PC-9 (cell line): ENCODE results near the gene SLC8A2. TPM values are rescaled to one million over a fixed set of nuclear protein-coding genes. Genes with fewer than 3 reads are reported as not detected.
"Not testable (repeated sequence)": the region's sequence is repeated elsewhere in the genome, so short reads cannot be mapped to it uniquely, and the experiment has no call there.

Source experiments
- BruUV-seq: library from RNA; stranded (reverse); fragments of 400-500 nt; replicated peaks from 2 replicates; lab custom pipeline; 2021; lab: Mats Ljungman, UMichigan
- CTCF ChIA-PET: fragments of 300-600 bp; sonication (Branson Sonifier 250); formaldehyde crosslinking; loops from one replicate; lab custom pipeline; 2022; ENCODE audit warnings: antibody characterized with exemption; lab: Charles Lee
- POLR2A ChIA-PET: fragments of 300-600 bp; sonication (Branson Sonifier 250); formaldehyde crosslinking; loops from one replicate; lab custom pipeline; 2022; ENCODE audit warnings: antibody characterized with exemption; ENCODE audit not compliant: unreplicated experiment; lab: Charles Lee
- DNase-seq, 2 experiments: peaks; one replicate each; pipeline versions ENCODE4 v3.0.0 to v3.0.0-alpha.2; 2015 to 2022; ENCODE audit warnings: mixed read lengths in 1 of 2
- H2AFZ ChIP-seq: fragments of 200-600 bp; sonication (generic); 2 replicates; pipeline ENCODE4 v1.8.1; 2017; ENCODE audit warnings: antibody characterized with exemption
- H3F3A ChIP-seq: fragments of 200-600 bp; sonication (generic); 2 replicates; pipeline ENCODE4 v1.8.1; 2017; ENCODE audit warnings: antibody characterized with exemption, mild to moderate bottlenecking, low read depth; ENCODE audit not compliant: insufficient read depth
- H3K27ac ChIP-seq: fragments of 200-600 bp; sonication (generic); 2 replicates; pipeline ENCODE4 v1.6.1; 2016; ENCODE audit warnings: mixed run types
- H3K27me3 ChIP-seq: fragments of 200-600 bp; sonication (generic); 2 replicates; pipeline ENCODE4 v1.6.1; 2016; ENCODE audit warnings: low read depth, mixed run types; ENCODE audit not compliant: insufficient read depth
- H3K36me3 ChIP-seq: fragments of 200-600 bp; sonication (generic); 2 replicates; pipeline ENCODE4 v1.6.1; 2016; ENCODE audit warnings: low read depth, mixed run types
- H3K4me1 ChIP-seq: fragments of 200-600 bp; sonication (generic); replicated peaks from 2 replicates; pipeline ENCODE4 v1.6.1; 2016; ENCODE audit warnings: mixed run types; ENCODE audit not compliant: insufficient read depth
- H3K4me2 ChIP-seq: fragments of 200-600 bp; sonication (generic); 2 replicates; pipeline ENCODE4 v1.6.1; 2017; ENCODE audit warnings: mixed run types
- H3K4me3 ChIP-seq: fragments of 200-600 bp; sonication (generic); 2 replicates; pipeline ENCODE4 v1.6.1; 2016; ENCODE audit warnings: mixed run types
- H3K79me2 ChIP-seq: fragments of 200-600 bp; sonication (generic); 2 replicates; pipeline ENCODE4 v1.6.1; 2017; ENCODE audit warnings: low read depth, mixed run types
- H3K9me2 ChIP-seq: fragments of 200-600 bp; sonication (generic); 2 replicates; pipeline ENCODE4 v1.8.1; 2017; ENCODE audit warnings: mild to moderate bottlenecking; ENCODE audit not compliant: insufficient read depth
- H3K9me3 ChIP-seq: fragments of 200-600 bp; sonication (generic); 2 replicates; pipeline ENCODE4 v1.8.1; 2016; ENCODE audit warnings: low read depth; ENCODE audit not compliant: insufficient read depth
- H4K20me1 ChIP-seq: fragments of 200-600 bp; sonication (generic); 2 replicates; pipeline ENCODE4 v1.8.1; 2017; ENCODE audit not compliant: insufficient read depth
- CTCF ChIP-seq: fragments of 200-600 bp; sonication (generic); conservative IDR thresholded peaks from 2 replicates; pipeline ENCODE4 v1.6.1; 2017; ENCODE audit warnings: mixed run types, antibody characterized with exemption, mild to moderate bottlenecking, moderate library complexity
- EZH2 ChIP-seq: fragments of 200-600 bp; sonication (generic); IDR thresholded peaks from 2 replicates; pipeline ENCODE4 v1.8.0; 2017; ENCODE audit warnings: antibody characterized with exemption, low read depth
- intact Hi-C: fragments of 100-400 bp; cut with micrococcal nuclease; formaldehyde crosslinking; loops from one replicate; pipeline ENCODE4 v1.10.0; 2022; ENCODE audit not compliant: unreplicated experiment
- total RNA-seq: library from RNA; stranded (reverse); gene quantifications from 2 replicates; pipeline ENCODE4 v1.2.3, GENCODE V29; 2021

The SLC8A2 gene
- total RNA-seq, 1 experiment from 2014 or later = not detected

- H2AFZ ChIP-seq, H3K4me2 ChIP-seq, CTCF ChIA-PET, H3K27ac ChIP-seq, H3K36me3 ChIP-seq, H4K20me1 ChIP-seq, H3K4me3 ChIP-seq, DNase-seq, H3K4me1 ChIP-seq, BruUV-seq, H3K9me2 ChIP-seq, H3K27me3 ChIP-seq, intact Hi-C loops, H3K9me3 ChIP-seq, H3K79me2 ChIP-seq: not testable (repeated sequence)
- POLR2A ChIA-PET = interaction anchor here (0.6 kb wide), 1 partner anchor 165 kb away, joined by 5 read pairs; no protein-coding TSS in a partner anchor
- H3F3A ChIP-seq = peaks cover 38% of the 10 kb centered on the region
Observed at GRCh38 chr19:47384533-47384932, 87.2 kb downstream of the SLC8A2 start.

GRCh38 chr19:47383890-47384289, 87.8 kb downstream of the SLC8A2 start:
- H3K36me3 ChIP-seq, DNase-seq, CTCF ChIA-PET, H3K9me3 ChIP-seq, H4K20me1 ChIP-seq, H3K4me1 ChIP-seq, H3K27ac ChIP-seq, intact Hi-C loops, H2AFZ ChIP-seq, BruUV-seq, H3K27me3 ChIP-seq, H3K9me2 ChIP-seq, H3K4me3 ChIP-seq, H3K79me2 ChIP-seq, H3K4me2 ChIP-seq, POLR2A ChIA-PET: not testable (repeated sequence)
- peaks cover 38% of the 10 kb centered on the region for H3F3A ChIP-seq

- Histone ChIP-seq H3K4me2 (no peak overlapping the region), H3K9me2 (no peaks in the 10 kb centered on the region), H3K27me3 (no peaks in the 10 kb centered on the region), H3K27ac (no peak overlapping the region), H4K20me1 (peaks cover 5% of the 10 kb centered on the region), H3K4me1 (no peaks in the 10 kb centered on the region), H2AFZ (no peak overlapping the region), H3K4me3 (no peak overlapping the region), H3F3A (peaks cover 42% of the 10 kb centered on the region), H3K36me3 (no peaks in the 10 kb centered on the region), H3K79me2 (no peaks in the 10 kb centered on the region), H3K9me3 (no peaks in the 10 kb centered on the region)
- ChIA-PET CTCF (no interaction called here), POLR2A (no interaction called here)
- intact Hi-C loops = no loop called here
- no peak for DNase-seq
- no TSS peak for BruUV-seq
- no peak for TF ChIP-seq EZH2
- TF ChIP-seq CTCF = no peak
Observed at GRCh38 chr19:47381653-47382279, 89.9 kb downstream of the SLC8A2 start.

GRCh38 chr19:47381121-47381520, 90.6 kb downstream of the SLC8A2 start:
- BruUV-seq = no TSS peak
- Histone ChIP-seq H3K4me1 (no peaks in the 10 kb centered on the region), H3F3A (peaks cover 42% of the 10 kb centered on the region), H4K20me1 (peaks cover 5% of the 10 kb centered on the region), H3K79me2 (no peaks in the 10 kb centered on the region), H3K4me2 (no peak overlapping the region), H3K9me3 (no peaks in the 10 kb centered on the region), H3K27ac (no peak overlapping the region), H3K36me3 (peaks cover 4% of the 10 kb centered on the region; the same call in 1 of the 2 replicates), H3K9me2 (no peaks in the 10 kb centered on the region), H3K4me3 (no peak overlapping the region), H3K27me3 (no peaks in the 10 kb centered on the region), H2AFZ (no peak overlapping the region)
- no peak for DNase-seq
- intact Hi-C loops = no loop called here
- POLR2A ChIA-PET = no interaction called here
- TF ChIP-seq EZH2 = no peak
- no peak for TF ChIP-seq CTCF
- CTCF ChIA-PET = no interaction called here
